ENCODE data around the gene TRAPPC11. TPM values are rescaled to one million over a fixed set of nuclear protein-coding genes. Genes with fewer than 3 reads are reported as not detected.

The TRAPPC11 gene
- total RNA-seq, 1 experiment from 2014 or later, result 32.2 TPM

GRCh38 chr4:183624548-183624947, 34.5 kb upstream of the TRAPPC11 start:
- Histone ChIP-seq H2BK12ac (ENCODE audit: insufficient read length, low read depth, low read length) (no peak overlapping the region), H2BK15ac (ENCODE audit: low read depth, low read length) (no peak overlapping the region), H3K9ac (ENCODE audit: extremely low read depth, insufficient read length, low read length) (no peak overlapping the region), H3K14ac (ENCODE audit: insufficient read depth, low read length) (no peak overlapping the region), H3K56ac (ENCODE audit: insufficient read length, low read depth, low read length) (no peak overlapping the region), H3K23ac (ENCODE audit: insufficient read length, low read depth, low read length) (no peak overlapping the region), H2BK20ac (ENCODE audit: low read depth, low read length, poor library complexity, severe bottlenecking) (no peak overlapping the region), H2BK5ac (ENCODE audit: insufficient read length, low read length) (no peak overlapping the region), H3K23me2 (ENCODE audit: insufficient read length, low read depth, low read length, poor library complexity, severe bottlenecking) (no peaks in the 10 kb centered on the region), H3K4me1 (ENCODE audit: insufficient read depth, low read length) (no peaks in the 10 kb centered on the region), H4K8ac (replicated peaks; ENCODE audit: insufficient read length, low read depth, low read length) (no peak overlapping the region), H3K9me3 (ENCODE audit: control insufficient read depth, low read depth, low read length) (no peaks in the 10 kb centered on the region), H3K27me3 (ENCODE audit: insufficient read depth, low read length) (no peaks in the 10 kb centered on the region), H3K79me1 (ENCODE audit: insufficient read depth, low read depth, low read length, poor library complexity, severe bottlenecking) (no peaks in the 10 kb centered on the region), H3K18ac (ENCODE audit: insufficient read length, low read depth, low read length) (no peak overlapping the region), H3K4ac (ENCODE audit: low read depth, low read length) (no peak overlapping the region), H2BK120ac (ENCODE audit: low read depth, low read length, poor library complexity, severe bottlenecking) (no peak overlapping the region), H2AFZ (ENCODE audit: low read length) (no peak overlapping the region), H3K79me2 (ENCODE audit: insufficient read depth, low read length) (no peaks in the 10 kb centered on the region), H2AK5ac (ENCODE audit: insufficient read length, low read length) (no peak overlapping the region), H4K20me1 (ENCODE audit: control insufficient read depth, insufficient read depth, insufficient read length) (no peaks in the 10 kb centered on the region), H3K27ac (ENCODE audit: insufficient read length, low read depth, low read length) (no peak overlapping the region), H4K5ac (ENCODE audit: insufficient read length, low read depth, low read length) (no peak overlapping the region), H3K4me2 (ENCODE audit: insufficient read depth, insufficient read length, low read length) (no peak overlapping the region), H4K91ac (ENCODE audit: insufficient read length, low read depth, low read length) (no peak overlapping the region), H3T11ph (ENCODE audit: low read length) (no peak overlapping the region)
- Mint-ChIP-seq H3K27me3 (ENCODE audit: low read depth) (peaks cover 1% of the 10 kb centered on the region; the same call in 1 of the 2 replicates), H3K4me3 (no peak overlapping the region), H3K9me3 (no peaks in the 10 kb centered on the region), H3K27ac (no peak overlapping the region), H3K4me1 (no peaks in the 10 kb centered on the region), H3K36me3 (ENCODE audit: insufficient read depth in 1 of 3, low read depth in 3 of 3) (no peaks in the 10 kb centered on the region)
- WGBS (ENCODE audit: extremely low coverage, insufficient read length, low lambda C conversion rate), result no CpG with 5 or more reads among the region's 6 CpGs
- no peak for DNase-seq
- TF ChIP-seq, protein P1, sequence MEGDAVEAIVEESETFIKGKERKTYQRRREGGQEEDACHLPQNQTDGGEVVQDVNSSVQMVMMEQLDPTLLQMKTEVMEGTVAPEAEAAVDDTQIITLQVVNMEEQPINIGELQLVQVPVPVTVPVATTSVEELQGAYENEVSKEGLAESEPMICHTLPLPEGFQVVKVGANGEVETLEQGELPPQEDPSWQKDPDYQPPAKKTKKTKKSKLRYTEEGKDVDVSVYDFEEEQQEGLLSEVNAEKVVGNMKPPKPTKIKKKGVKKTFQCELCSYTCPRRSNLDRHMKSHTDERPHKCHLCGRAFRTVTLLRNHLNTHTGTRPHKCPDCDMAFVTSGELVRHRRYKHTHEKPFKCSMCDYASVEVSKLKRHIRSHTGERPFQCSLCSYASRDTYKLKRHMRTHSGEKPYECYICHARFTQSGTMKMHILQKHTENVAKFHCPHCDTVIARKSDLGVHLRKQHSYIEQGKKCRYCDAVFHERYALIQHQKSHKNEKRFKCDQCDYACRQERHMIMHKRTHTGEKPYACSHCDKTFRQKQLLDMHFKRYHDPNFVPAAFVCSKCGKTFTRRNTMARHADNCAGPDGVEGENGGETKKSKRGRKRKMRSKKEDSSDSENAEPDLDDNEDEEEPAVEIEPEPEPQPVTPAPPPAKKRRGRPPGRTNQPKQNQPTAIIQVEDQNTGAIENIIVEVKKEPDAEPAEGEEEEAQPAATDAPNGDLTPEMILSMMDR (conservative IDR thresholded peaks at IDR 0.05), result no peak

Measured in H9 (cell line).